ENCODE data around the gene IQSEC1. TPM values are rescaled to one million over a fixed set of nuclear protein-coding genes. Genes with fewer than 3 reads are reported as not detected.

The IQSEC1 gene
- total and polyA plus RNA-seq, 2 experiments from 2014 or later, result 17.8 to 51.7 TPM

DNA sequence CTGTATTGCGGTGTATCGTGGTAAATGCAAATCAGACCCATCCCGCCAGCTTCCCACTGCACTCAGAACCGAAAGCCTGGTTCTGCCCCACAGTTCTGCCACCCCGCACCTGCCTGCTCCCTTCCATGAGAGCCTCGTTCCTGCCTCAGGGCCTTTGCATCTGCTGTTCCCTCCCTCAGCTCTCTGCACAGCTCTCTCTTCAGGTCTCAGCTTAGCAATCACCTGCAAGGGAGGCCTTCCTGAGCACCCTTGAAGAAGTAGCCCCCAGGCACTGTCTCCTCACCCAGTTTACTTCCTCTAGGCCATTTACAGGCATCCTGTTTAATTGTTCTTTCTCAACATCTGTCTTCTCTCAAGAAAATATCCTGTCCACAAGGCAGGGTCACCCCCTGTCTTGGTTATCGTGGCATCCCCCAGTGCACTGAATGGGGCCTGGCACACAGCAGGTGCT is 13.3 kb upstream of the IQSEC1 start:
- no peak for DNase-seq (ENCODE audit: low read depth in 1 of 2, low spot score in 1 of 2)
- no peaks in the 10 kb centered on the region for H3K36me3 ChIP-seq
- no peaks in the 10 kb centered on the region for H3K4me1 ChIP-seq (ENCODE audit: low read depth)
- H3K9me3 ChIP-seq (ENCODE audit: low read depth), result no peaks in the 10 kb centered on the region
- no peak overlapping the region for H3K27ac ChIP-seq
- no peaks in the 10 kb centered on the region for H3K27me3 ChIP-seq
- TF ChIP-seq, protein P1, sequence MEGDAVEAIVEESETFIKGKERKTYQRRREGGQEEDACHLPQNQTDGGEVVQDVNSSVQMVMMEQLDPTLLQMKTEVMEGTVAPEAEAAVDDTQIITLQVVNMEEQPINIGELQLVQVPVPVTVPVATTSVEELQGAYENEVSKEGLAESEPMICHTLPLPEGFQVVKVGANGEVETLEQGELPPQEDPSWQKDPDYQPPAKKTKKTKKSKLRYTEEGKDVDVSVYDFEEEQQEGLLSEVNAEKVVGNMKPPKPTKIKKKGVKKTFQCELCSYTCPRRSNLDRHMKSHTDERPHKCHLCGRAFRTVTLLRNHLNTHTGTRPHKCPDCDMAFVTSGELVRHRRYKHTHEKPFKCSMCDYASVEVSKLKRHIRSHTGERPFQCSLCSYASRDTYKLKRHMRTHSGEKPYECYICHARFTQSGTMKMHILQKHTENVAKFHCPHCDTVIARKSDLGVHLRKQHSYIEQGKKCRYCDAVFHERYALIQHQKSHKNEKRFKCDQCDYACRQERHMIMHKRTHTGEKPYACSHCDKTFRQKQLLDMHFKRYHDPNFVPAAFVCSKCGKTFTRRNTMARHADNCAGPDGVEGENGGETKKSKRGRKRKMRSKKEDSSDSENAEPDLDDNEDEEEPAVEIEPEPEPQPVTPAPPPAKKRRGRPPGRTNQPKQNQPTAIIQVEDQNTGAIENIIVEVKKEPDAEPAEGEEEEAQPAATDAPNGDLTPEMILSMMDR (IDR thresholded peaks at IDR 0.05; ENCODE audit: low read depth, low read length), result no peak
- no peak overlapping the region for H3K4me3 ChIP-seq

- Histone ChIP-seq H3K27ac (no peak overlapping the region), H3K4me1 (ENCODE audit: low read depth) (no peaks in the 10 kb centered on the region), H3K4me3 (no peak overlapping the region), H3K27me3 (no peaks in the 10 kb centered on the region), H3K36me3 (no peaks in the 10 kb centered on the region), H3K9me3 (ENCODE audit: low read depth) (no peaks in the 10 kb centered on the region)
- no peak for DNase-seq (ENCODE audit: low read depth in 1 of 2, low spot score in 1 of 2)
- TF ChIP-seq, protein P1 (IDR thresholded peaks at IDR 0.05; ENCODE audit: low read depth, low read length), result no peak
Measured at GRCh38 chr3:13085846-13086179, 12.6 kb upstream of the IQSEC1 start.

- DNase-seq (ENCODE audit: low read depth in 1 of 2, low spot score in 1 of 2), result no peak
- TF ChIP-seq, protein P1 (IDR thresholded peaks at IDR 0.05; ENCODE audit: low read depth, low read length), result no peak
- Histone ChIP-seq H3K4me3 (no peak overlapping the region), H3K27me3 (no peaks in the 10 kb centered on the region), H3K27ac (no peak overlapping the region), H3K36me3 (no peaks in the 10 kb centered on the region), H3K4me1 (ENCODE audit: low read depth) (no peaks in the 10 kb centered on the region), H3K9me3 (ENCODE audit: low read depth) (no peaks in the 10 kb centered on the region)
Measured at GRCh38 chr3:13085081-13085845, 12.0 kb upstream of the IQSEC1 start.

DNA sequence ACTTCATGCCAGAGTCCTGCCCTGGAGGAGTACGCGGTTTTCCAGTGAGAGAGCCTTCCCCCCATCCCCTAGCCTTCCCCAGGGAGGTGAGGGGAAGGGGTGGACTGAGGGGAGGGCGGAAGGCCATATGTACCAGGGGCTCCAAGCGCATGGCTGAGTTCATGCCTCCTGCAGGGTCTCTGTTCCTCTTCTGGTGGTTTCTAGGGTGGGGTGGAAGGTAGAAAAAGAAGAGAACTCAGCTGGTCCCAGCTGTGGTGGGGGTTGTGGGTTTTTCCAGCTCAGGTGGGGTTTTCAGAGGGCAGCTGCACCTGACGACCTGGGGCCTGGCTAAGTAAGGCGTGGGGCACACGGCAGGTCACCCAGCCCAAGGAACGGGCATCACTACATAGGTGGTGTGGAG is 10.7 kb upstream of the IQSEC1 start:
- TF ChIP-seq, protein P1 (IDR thresholded peaks at IDR 0.05; ENCODE audit: low read depth, low read length), result no peak
- Histone ChIP-seq H3K4me1 (ENCODE audit: low read depth) (no peaks in the 10 kb centered on the region), H3K4me3 (no peak overlapping the region), H3K9me3 (ENCODE audit: low read depth) (no peaks in the 10 kb centered on the region), H3K27ac (no peak overlapping the region), H3K27me3 (no peaks in the 10 kb centered on the region), H3K36me3 (no peaks in the 10 kb centered on the region)
- DNase-seq (ENCODE audit: low read depth in 1 of 2, low spot score in 1 of 2), result no peak

GRCh38 chr3:13083254-13083653 is 10.0 kb upstream of the IQSEC1 start:
- H3K4me3 ChIP-seq, result no peak overlapping the region
- H3K27ac ChIP-seq, result no peak overlapping the region
- no peaks in the 10 kb centered on the region for H3K36me3 ChIP-seq
- no peaks in the 10 kb centered on the region for H3K27me3 ChIP-seq
- TF ChIP-seq, protein P1 (IDR thresholded peaks at IDR 0.05; ENCODE audit: low read depth, low read length), result no peak
- H3K9me3 ChIP-seq (ENCODE audit: low read depth), result no peaks in the 10 kb centered on the region
- no peaks in the 10 kb centered on the region for H3K4me1 ChIP-seq (ENCODE audit: low read depth)
- no peak for DNase-seq (ENCODE audit: low read depth in 1 of 2, low spot score in 1 of 2)
